Naive B cell (primary cell): ENCODE results near the gene CCDC158. TPM values are rescaled to one million over a fixed set of nuclear protein-coding genes. Genes with fewer than 3 reads are reported as not detected.

ENCODE experiments used
- ATAC-seq, 2 donors: fragments of 150-1000 bp; cut with Tn5 transposase; 2 replicates each; pipeline ENCODE4 v1.10.0; 2021; ENCODE audit warnings: low read depth in 2 of 2, mild to moderate bottlenecking in 2 of 2, moderate library complexity in 2 of 2
- DNase-seq: peaks from one replicate; pipeline ENCODE4 v3.0.0; 2022
- H3K27ac Mint-ChIP-seq, 6 donors: one replicate each; pipeline ENCODE4 v1.8.0; 2020 to 2022; ENCODE audit warnings: mild to moderate bottlenecking in 6 of 6, mixed read lengths in 6 of 6, moderate library complexity in 5 of 6, inconsistent platforms in 2 of 6
- H3K27me3 Mint-ChIP-seq, 3 donors: one replicate each; pipeline ENCODE4 v1.8.0; 2021 to 2022; ENCODE audit warnings: mixed read lengths in 3 of 3, mild to moderate bottlenecking in 1 of 3
- H3K36me3 Mint-ChIP-seq, 2 donors: one replicate each; pipeline ENCODE4 v1.8.0; 2020 to 2022; ENCODE audit warnings: mixed read lengths in 2 of 2, inconsistent platforms in 1 of 2, mild to moderate bottlenecking in 1 of 2
- H3K4me1 Mint-ChIP-seq, 3 donors: one replicate each; pipeline ENCODE4 v1.8.0; 2020 to 2022; ENCODE audit warnings: mixed read lengths in 3 of 3, inconsistent platforms in 1 of 3, mild to moderate bottlenecking in 1 of 3, moderate library complexity in 1 of 3
- H3K4me3 Mint-ChIP-seq, 8 donors: one replicate each; pipeline ENCODE4 v1.8.0; 2020 to 2022; ENCODE audit warnings: mild to moderate bottlenecking in 8 of 8, mixed read lengths in 8 of 8, moderate library complexity in 8 of 8, inconsistent platforms in 2 of 8
- H3K9me3 Mint-ChIP-seq, 7 donors: one replicate each; pipeline ENCODE4 v1.8.0; 2020 to 2022; ENCODE audit warnings: mixed read lengths in 7 of 7, mild to moderate bottlenecking in 5 of 7, inconsistent platforms in 2 of 7, moderate library complexity in 1 of 7
- polyA plus RNA-seq, 6 donors: library from polyadenylated mRNA; unstranded; fragments of 300-500 nt; fragmentation: Illumina TruSeq; gene quantifications; one replicate each; pipeline ENCODE4 v1.2.3, GENCODE V29; 2021; ENCODE audit warnings: low read depth in 6 of 6

CCDC158 gene
- polyA plus RNA-seq, 6 donors from 2014 or later, result not detected

DNA sequence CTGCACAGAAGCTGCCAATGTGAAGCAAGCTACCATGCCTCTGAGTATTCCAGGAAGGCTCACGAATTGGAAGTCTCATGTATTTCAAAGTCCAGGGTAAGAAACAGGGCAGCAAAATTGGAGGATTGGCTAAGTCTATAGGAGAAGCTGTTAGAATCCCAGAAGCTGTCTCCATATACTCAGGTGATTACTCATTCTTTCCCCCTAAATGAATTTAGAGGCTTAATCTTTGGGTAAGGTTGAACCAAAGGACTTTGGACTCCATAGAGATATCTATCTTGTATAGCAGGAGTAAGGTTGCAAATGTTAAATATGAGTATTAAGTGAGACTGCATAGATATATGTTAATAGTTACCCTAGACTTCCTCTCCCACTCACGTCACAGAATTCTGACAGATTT, 78.1 kb downstream of the CCDC158 start:
- H3K9me3 Mint-ChIP-seq, result peaks cover 7 to 23% (median 13%) of the 10 kb centered on the region in 7 donors
- no peak for ATAC-seq
- DNase-seq, result no peak
- H3K27ac Mint-ChIP-seq, result no peak overlapping the region
- H3K27me3 Mint-ChIP-seq, result peaks cover 0 to 23% (median 0%) of the 10 kb centered on the region in 3 donors
- no peaks in the 10 kb centered on the region for H3K4me1 Mint-ChIP-seq
- H3K36me3 Mint-ChIP-seq, result peaks cover 0 to 11% of the 10 kb centered on the region in 2 donors
- H3K4me3 Mint-ChIP-seq, result no peak overlapping the region

DNA sequence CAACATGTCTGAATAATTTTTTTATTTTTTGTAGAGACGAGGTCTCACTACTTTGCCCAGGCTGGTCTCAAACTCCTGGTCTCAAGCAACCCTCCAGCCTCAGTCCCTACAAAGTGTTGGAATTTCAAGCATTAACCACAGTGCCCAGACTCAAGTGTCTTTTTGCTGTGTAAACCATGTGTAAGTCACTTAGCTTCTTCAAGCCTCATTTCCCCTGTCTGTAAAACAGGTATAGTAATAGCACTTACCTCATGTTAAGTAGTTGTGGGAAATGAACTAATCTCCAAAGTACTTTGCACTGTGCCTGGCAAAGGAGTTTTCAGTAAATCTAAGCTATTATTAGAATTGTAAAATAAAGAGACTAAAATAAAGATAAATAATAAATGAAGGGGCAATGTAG, 78.8 kb downstream of the CCDC158 start:
- ATAC-seq (no peak), DNase-seq (no peak)
- H3K36me3 Mint-ChIP-seq, result peaks cover 0 to 5% of the 10 kb centered on the region in 2 donors
- no peaks in the 10 kb centered on the region for H3K4me1 Mint-ChIP-seq
- H3K27ac Mint-ChIP-seq, result no peak overlapping the region
- H3K9me3 Mint-ChIP-seq, result peaks cover under 1 to 17% (median 8%) of the 10 kb centered on the region in 7 donors
- no peak overlapping the region for H3K4me3 Mint-ChIP-seq
- peaks cover 0 to 23% (median 0%) of the 10 kb centered on the region in 3 donors for H3K27me3 Mint-ChIP-seq

DNA sequence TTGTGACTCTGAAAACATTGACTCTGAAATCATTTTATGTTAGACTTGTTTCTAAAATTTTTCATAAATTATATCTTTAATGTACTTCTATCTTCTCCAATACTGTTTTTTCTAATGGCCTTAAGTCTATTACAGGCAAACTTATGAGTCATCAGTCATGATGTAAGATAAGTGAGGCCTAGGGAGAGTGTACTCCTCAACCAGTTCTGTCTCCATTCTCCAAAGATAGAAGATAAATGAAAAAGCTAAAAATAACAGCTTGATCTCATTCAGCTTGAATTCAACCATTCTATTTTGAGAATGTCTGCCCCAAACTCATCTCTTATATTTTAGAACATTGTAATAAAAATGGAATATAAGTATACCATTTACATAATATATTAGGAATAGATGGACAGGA, 79.9 kb downstream of the CCDC158 start:
- Mint-ChIP-seq H3K27me3 (peaks cover 0 to 23% (median 3%) of the 10 kb centered on the region in 3 donors), H3K4me3 (no peak overlapping the region), H3K27ac (no peak overlapping the region), H3K9me3 (peaks cover 0 to 7% (median 2%) of the 10 kb centered on the region in 7 donors), H3K4me1 (no peaks in the 10 kb centered on the region), H3K36me3 (no peaks in the 10 kb centered on the region)
- DNase-seq (no peak), ATAC-seq (no peak)

DNA sequence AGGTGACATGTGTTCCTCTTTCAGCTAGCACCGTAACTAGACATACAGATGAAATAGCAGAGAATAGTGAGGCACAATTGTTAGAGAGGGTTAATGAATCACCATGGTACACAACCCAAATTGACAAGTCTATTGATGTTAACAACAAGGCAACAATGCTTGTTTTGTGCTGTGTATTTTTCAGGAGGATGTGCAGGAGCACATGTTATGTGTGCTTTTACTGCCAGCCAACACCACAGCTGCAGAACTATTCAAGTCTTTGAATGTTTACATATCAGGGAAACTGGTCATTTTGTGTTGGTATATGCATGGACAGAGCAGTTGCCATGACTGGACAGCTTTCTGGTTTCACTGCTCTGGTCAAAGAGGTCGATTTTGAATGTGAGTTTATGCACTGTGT, 81.6 kb downstream of the CCDC158 start:
- no peak overlapping the region for H3K27ac Mint-ChIP-seq
- H3K9me3 Mint-ChIP-seq, result peaks cover 0 to 2% (median 0%) of the 10 kb centered on the region in 7 donors
- peaks cover 0 to 15% (median 4%) of the 10 kb centered on the region in 3 donors for H3K27me3 Mint-ChIP-seq
- no peaks in the 10 kb centered on the region for H3K36me3 Mint-ChIP-seq
- ATAC-seq, result no peak
- no peak overlapping the region for H3K4me3 Mint-ChIP-seq
- no peaks in the 10 kb centered on the region for H3K4me1 Mint-ChIP-seq
- DNase-seq, result no peak

DNA sequence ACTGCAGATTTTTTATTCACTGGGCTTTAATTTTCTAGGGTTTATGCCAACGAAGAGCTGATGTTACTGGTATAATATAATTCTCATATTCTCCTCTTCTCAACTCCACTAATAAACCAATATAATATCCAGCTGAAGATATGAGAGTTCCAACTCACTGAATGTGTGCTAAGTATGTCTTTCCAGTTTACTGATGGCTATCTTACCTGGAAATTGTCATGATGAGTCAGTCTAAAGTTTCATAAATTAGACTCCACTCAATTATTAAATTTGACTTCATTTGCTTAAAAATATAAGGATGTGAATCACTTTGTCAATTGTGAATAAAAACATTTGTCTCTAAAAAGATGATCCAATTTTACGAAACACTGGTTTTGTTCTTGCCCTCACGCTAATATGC, 86.1 kb downstream of the CCDC158 start:
- Mint-ChIP-seq H3K4me3 (peak overlapping the region in 1 of 8 donors; percentile 47), H3K4me1 (no peaks in the 10 kb centered on the region)
- ATAC-seq, result no peak

DNA sequence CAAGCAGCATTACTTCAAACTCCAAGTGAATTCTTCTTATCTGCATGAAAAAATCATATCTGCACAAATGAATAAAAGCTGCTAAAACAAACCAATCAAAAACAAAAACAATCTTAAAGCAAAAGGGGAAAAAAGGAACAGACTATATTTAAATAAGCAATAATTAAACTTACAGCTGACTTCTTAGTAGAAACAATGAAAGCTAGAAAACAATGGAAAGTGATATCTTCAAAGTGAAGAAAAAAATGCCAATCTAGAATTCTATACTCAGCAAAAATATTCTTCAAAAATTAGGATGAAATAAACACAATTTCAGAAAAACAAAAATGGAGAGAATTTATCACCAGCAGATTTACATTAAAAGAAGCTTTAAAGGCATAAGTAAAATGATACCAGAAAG, 94.4 kb downstream of the CCDC158 start:
- peaks cover 0 to 9% (median 5%) of the 10 kb centered on the region in 3 donors for H3K27me3 Mint-ChIP-seq
- H3K4me3 Mint-ChIP-seq, result no peak overlapping the region
- H3K9me3 Mint-ChIP-seq, result peaks cover 9 to 49% (median 22%) of the 10 kb centered on the region in 7 donors
- H3K4me1 Mint-ChIP-seq, result no peaks in the 10 kb centered on the region
- ATAC-seq (no peak), DNase-seq (no peak)
- peak overlapping the region in 1 of 6 donors; percentile 15 for H3K27ac Mint-ChIP-seq
- H3K36me3 Mint-ChIP-seq, result peaks cover 12 to 16% of the 10 kb centered on the region in 2 donors

More for the DNA sequence above, 86.1 kb downstream of the CCDC158 start:
- H3K36me3 Mint-ChIP-seq, result no peaks in the 10 kb centered on the region
- H3K27ac Mint-ChIP-seq, result no peak overlapping the region
- DNase-seq, result no peak
- H3K9me3 Mint-ChIP-seq, result no peaks in the 10 kb centered on the region
- H3K27me3 Mint-ChIP-seq, result peaks cover 0 to 14% (median 5%) of the 10 kb centered on the region in 3 donors

DNA sequence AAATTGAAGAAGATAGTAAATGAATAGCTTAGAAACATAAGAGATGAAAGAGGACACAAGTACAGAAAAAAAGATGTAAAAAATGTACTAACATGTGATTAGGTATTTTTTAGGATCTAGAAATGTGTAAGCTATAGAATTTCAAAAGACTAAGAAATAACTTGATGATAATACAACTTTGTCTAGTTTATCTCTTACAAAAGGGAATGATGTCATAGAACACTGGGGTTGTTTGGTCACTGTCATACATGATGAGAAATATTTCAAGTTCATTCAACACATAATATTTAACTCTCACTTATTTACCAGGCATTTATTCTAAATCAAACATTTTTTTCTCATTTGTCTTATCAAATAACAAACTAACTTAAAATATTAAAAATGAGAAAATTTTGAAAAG, 95.9 kb downstream of the CCDC158 start:
- Mint-ChIP-seq H3K4me1 (no peaks in the 10 kb centered on the region), H3K36me3 (peaks cover 12 to 16% of the 10 kb centered on the region in 2 donors), H3K27ac (no peak overlapping the region), H3K9me3 (peaks cover 9 to 56% (median 28%) of the 10 kb centered on the region in 7 donors), H3K27me3 (peaks cover 0 to 16% (median 16%) of the 10 kb centered on the region in 3 donors), H3K4me3 (no peak overlapping the region)
- ATAC-seq, result no peak
- DNase-seq, result no peak

DNA sequence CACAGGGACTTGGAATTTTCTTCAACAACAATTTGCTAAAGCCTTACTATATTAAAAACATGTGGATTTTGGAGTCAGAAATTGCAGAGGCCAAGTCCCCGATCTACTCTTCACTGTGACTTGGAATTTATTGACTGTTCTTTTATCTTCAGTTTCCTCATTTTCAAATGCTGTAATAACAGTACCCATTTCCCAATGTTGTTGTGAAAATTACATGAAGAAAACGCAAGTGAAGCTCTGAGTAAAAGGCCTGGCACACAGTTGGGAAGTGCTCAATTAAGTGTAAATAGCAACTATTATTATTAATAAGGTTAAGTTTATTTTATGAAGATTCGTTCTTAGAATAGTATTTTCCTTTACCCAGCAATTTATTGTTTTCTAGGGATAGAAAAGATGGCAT, 98.7 kb downstream of the CCDC158 start:
- DNase-seq (no peak), ATAC-seq (no peak)
- no peaks in the 10 kb centered on the region for H3K4me1 Mint-ChIP-seq
- H3K9me3 Mint-ChIP-seq, result peaks cover 4 to 61% (median 33%) of the 10 kb centered on the region in 7 donors
- no peak overlapping the region for H3K27ac Mint-ChIP-seq
- H3K36me3 Mint-ChIP-seq, result peaks cover 5 to 8% of the 10 kb centered on the region in 2 donors
- H3K4me3 Mint-ChIP-seq, result no peak overlapping the region
- peaks cover 8 to 26% (median 9%) of the 10 kb centered on the region in 3 donors for H3K27me3 Mint-ChIP-seq

DNA sequence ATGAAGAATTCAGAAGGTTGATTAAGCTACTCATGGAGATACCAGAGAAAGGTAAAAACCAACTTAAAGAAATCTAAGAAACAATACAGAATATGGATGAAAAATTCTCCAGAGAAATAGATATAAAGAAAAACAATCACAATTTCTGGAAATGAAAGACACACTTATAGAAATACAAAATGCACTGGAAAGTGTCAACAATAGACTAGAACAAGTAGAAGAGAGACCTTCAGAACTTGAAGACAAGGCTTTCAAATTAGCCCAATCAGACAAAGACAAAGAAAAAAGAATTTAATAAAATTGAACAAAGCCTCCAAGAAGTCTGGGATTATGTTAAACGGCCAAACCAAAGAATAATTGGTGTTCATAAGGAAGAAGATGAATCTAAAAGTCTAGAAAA, 104.8 kb downstream of the CCDC158 start:
- peaks cover 24 to 46% (median 33%) of the 10 kb centered on the region in 3 donors for H3K27me3 Mint-ChIP-seq

DNA sequence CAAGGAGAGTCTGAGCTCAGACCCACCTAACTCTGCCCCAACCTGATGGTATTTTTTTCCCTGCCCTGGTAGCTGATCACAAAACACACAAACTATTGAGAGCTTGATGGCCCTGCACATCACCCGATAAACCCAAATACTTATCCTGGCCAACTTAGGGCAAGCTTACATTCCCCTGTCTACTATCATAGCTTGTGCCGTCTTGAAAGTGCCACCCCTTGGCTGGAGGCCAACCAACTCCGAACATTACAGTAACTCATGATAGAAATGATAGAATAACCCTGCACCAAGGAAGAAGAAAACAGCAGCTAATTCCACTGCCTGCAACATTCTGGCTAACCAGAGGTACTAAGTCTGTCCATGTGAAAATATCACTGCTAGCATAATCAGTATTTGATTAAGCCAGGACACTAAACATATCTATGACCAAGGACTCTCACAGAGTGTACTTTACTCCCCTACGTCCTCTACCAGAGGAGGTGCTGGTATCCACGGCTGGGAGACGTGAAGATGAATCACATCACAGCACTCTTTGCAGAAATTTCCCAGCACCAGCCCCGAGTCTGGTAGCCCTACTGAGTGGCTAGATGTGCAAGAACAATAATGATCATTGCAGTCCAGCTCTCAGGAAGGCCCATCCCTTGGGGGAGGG, 105.5 kb downstream of the CCDC158 start:
- DNase-seq (no peak), ATAC-seq (no peak)
- Mint-ChIP-seq H3K4me1 (no peaks in the 10 kb centered on the region), H3K27ac (no peak overlapping the region), H3K4me3 (no peak overlapping the region), H3K9me3 (peaks cover 4 to 54% (median 34%) of the 10 kb centered on the region in 7 donors), H3K36me3 (peaks cover 4 to 28% of the 10 kb centered on the region in 2 donors), H3K27me3 (peaks cover 27 to 39% (median 29%) of the 10 kb centered on the region in 3 donors)

More for the DNA sequence above, 104.8 kb downstream of the CCDC158 start:
- DNase-seq (no peak), ATAC-seq (no peak)
- Mint-ChIP-seq H3K36me3 (peaks cover 4 to 28% of the 10 kb centered on the region in 2 donors), H3K27ac (no peak overlapping the region), H3K9me3 (peaks cover 4 to 59% (median 37%) of the 10 kb centered on the region in 7 donors), H3K4me1 (no peaks in the 10 kb centered on the region), H3K4me3 (no peak overlapping the region)

DNA sequence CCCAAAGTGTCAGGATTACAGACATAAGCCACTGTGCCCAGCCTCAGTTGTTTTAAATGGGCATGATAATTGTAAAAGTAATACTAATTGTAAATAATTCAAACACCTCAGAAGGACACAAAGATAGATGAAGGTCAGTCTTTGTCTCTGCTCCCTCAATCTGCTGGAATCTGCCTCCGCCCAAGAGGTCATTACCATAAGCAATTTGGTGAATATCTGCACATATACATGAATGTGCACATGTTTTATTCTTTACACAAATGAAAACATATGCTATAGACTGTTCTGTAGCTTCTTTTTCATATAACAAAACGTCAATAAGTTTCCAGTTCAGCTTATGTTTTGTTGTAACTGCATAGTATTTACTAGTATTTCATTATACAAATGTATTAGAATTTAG, 107.4 kb downstream of the CCDC158 start:
- H3K4me3 Mint-ChIP-seq, result no peak overlapping the region
- H3K27me3 Mint-ChIP-seq, result peaks cover 34 to 39% (median 35%) of the 10 kb centered on the region in 3 donors
- H3K27ac Mint-ChIP-seq, result no peak overlapping the region
- H3K36me3 Mint-ChIP-seq, result peaks cover 4 to 28% of the 10 kb centered on the region in 2 donors
- ATAC-seq (no peak), DNase-seq (no peak)
- peaks cover 2 to 41% (median 26%) of the 10 kb centered on the region in 7 donors for H3K9me3 Mint-ChIP-seq
- H3K4me1 Mint-ChIP-seq, result no peaks in the 10 kb centered on the region

DNA sequence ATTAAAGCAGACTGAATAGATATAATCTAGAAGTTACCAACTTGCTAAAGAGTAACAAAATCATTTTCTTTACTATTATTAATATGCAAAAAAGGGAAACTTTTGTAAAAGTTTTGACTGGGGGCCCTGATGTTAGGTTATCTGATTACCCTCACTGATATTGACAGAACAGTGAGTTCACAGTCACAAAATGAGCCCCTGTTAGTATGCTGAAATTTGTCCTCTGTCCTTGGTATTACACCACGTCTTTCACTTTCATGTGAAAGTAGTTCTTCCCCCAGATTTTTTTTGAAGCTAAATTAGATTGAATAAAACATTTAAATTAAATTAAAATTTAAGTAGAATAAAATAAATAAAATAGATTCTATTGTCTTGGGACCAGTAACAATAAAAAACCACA, 108.5 kb downstream of the CCDC158 start:
- H3K4me3 Mint-ChIP-seq, result no peak overlapping the region

DNA sequence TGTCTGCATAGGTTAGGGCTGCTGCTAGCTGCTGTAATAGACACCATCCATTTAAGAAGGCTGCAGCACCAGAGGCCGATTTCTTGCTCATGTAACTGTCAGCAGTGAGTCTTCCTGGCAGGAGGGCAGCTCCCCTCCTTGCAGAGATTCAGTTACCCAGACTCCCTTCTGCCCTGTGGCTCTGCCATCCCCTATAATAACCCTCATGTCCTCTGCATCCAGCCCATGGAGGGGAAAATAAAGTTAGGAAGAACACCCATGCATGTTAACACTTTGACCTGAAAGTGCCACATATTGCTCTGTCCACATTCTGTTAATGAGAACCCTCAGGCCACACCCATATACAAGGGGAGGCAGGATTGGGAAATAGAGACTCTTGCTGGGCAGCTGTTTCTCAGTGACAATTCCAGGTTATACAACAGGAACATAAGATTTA, 109.0 kb downstream of the CCDC158 start:
- peaks cover 2 to 25% (median 14%) of the 10 kb centered on the region in 7 donors for H3K9me3 Mint-ChIP-seq
- no peak overlapping the region for H3K4me3 Mint-ChIP-seq
- peaks cover 1 to 25% of the 10 kb centered on the region in 2 donors for H3K36me3 Mint-ChIP-seq
- DNase-seq (no peak), ATAC-seq (no peak)
- H3K27me3 Mint-ChIP-seq, result peaks cover 28 to 37% (median 29%) of the 10 kb centered on the region in 3 donors
- no peak overlapping the region for H3K27ac Mint-ChIP-seq
- peaks cover 0 to 5% (median 0%) of the 10 kb centered on the region in 3 donors for H3K4me1 Mint-ChIP-seq

More for the DNA sequence above, 108.5 kb downstream of the CCDC158 start:
- Mint-ChIP-seq H3K27ac (no peak overlapping the region), H3K4me1 (peaks cover 0 to 2% (median 0%) of the 10 kb centered on the region in 3 donors), H3K36me3 (peaks cover 4 to 28% of the 10 kb centered on the region in 2 donors), H3K9me3 (peaks cover 2 to 30% (median 18%) of the 10 kb centered on the region in 7 donors), H3K27me3 (peaks cover 33 to 34% (median 34%) of the 10 kb centered on the region in 3 donors)
- ATAC-seq, result no peak
- no peak for DNase-seq

DNA sequence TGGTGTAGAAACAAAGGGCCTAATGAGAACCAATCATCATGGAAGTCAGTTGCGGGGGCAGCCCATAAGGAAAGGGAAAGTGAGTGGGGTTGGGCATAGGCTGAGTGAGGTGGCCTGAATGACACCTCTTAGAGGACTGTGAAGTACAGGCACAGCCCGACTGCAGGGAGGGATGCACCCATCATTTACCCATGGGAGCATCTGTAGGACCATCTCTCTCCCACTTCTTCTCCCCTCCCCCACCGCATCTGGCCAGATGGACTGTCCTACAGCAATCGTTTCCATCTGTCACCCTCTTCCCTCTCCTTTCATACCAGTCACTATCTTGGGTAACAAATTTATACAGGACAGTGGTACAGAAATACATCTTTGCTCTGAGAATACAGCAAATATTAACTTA, 110.3 kb downstream of the CCDC158 start:
- Mint-ChIP-seq H3K4me3 (no peak overlapping the region), H3K4me1 (peaks cover under 1 to 11% (median 1%) of the 10 kb centered on the region in 3 donors), H3K27me3 (peaks cover 17 to 30% (median 25%) of the 10 kb centered on the region in 3 donors), H3K27ac (no peak overlapping the region), H3K36me3 (peaks cover 0 to 13% of the 10 kb centered on the region in 2 donors), H3K9me3 (peaks cover 0 to 13% (median 4%) of the 10 kb centered on the region in 7 donors)
- ATAC-seq, result no peak
- DNase-seq, result no peak
